ENCODE data around the gene ASB18.

DNA sequence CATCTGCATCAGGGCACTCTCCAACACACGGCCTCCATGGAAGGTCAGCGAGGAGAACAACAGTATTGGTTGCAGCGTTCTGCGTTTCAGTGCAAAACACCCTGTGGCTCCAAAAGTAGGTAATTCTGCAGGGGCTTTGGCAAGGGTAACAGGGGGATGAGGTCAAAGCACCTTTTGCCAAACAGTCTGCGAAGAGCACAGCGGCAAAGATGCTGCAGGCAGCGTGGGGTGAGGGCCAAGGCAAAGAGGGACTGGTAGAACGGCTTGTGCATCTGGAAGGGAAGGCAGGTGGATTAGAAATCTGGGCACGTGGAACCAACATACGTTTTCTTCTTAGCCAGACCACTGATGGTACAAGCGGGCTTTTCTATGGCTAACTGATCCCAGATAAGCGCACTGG is 69.4 kb downstream of the ASB18 start:
- TF ChIP-seq POLR2AphosphoS5 (IDR thresholded peaks at IDR 0.05; ENCODE audit: low read depth, low read length) (no peak), TAF1 (IDR thresholded peaks at IDR 0.05; ENCODE audit: borderline replicate concordance, insufficient read depth, low read length) (no peak)
- TF ChIP-seq, protein P1, sequence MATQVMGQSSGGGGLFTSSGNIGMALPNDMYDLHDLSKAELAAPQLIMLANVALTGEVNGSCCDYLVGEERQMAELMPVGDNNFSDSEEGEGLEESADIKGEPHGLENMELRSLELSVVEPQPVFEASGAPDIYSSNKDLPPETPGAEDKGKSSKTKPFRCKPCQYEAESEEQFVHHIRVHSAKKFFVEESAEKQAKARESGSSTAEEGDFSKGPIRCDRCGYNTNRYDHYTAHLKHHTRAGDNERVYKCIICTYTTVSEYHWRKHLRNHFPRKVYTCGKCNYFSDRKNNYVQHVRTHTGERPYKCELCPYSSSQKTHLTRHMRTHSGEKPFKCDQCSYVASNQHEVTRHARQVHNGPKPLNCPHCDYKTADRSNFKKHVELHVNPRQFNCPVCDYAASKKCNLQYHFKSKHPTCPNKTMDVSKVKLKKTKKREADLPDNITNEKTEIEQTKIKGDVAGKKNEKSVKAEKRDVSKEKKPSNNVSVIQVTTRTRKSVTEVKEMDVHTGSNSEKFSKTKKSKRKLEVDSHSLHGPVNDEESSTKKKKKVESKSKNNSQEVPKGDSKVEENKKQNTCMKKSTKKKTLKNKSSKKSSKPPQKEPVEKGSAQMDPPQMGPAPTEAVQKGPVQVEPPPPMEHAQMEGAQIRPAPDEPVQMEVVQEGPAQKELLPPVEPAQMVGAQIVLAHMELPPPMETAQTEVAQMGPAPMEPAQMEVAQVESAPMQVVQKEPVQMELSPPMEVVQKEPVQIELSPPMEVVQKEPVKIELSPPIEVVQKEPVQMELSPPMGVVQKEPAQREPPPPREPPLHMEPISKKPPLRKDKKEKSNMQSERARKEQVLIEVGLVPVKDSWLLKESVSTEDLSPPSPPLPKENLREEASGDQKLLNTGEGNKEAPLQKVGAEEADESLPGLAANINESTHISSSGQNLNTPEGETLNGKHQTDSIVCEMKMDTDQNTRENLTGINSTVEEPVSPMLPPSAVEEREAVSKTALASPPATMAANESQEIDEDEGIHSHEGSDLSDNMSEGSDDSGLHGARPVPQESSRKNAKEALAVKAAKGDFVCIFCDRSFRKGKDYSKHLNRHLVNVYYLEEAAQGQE (IDR thresholded peaks at IDR 0.05; ENCODE audit: insufficient read depth in 1 of 2, low read depth in 2 of 2, low read length in 2 of 2): no peak
